ACC112 (cell line): ENCODE data around the gene IGFLR1.

Source experiments
- H2AFZ ChIP-seq: fragments of 200-600 bp; sonication (generic); one replicate; pipeline ENCODE4 v1.6.0; 2017; ENCODE audit warnings: antibody characterized with exemption, low read length; ENCODE audit not compliant: unreplicated experiment
- H3K27ac ChIP-seq: fragments of 200-600 bp; sonication (generic); 2 replicates; pipeline ENCODE4 v1.5.1; 2014; ENCODE audit warnings: low read depth, mild to moderate bottlenecking, antibody characterized with exemption, low read length, moderate library complexity
- H3K27me3 ChIP-seq: fragments of 200-600 bp; sonication (generic); 2 replicates; pipeline ENCODE4 v1.6.1; 2014; ENCODE audit warnings: mild to moderate bottlenecking, antibody characterized with exemption, low read length, moderate library complexity, mixed read lengths; ENCODE audit not compliant: insufficient read depth
- H3K36me3 ChIP-seq: fragments of 200-600 bp; sonication (generic); 2 replicates; pipeline ENCODE4 v1.6.1; 2016; ENCODE audit warnings: mild to moderate bottlenecking, antibody characterized with exemption, low read length, moderate library complexity, mixed read lengths; ENCODE audit not compliant: insufficient read depth
- H3K4me1 ChIP-seq: fragments of 200-600 bp; sonication (generic); one replicate; pipeline ENCODE4 v1.6.1; 2016; ENCODE audit warnings: low read length, mixed read lengths; ENCODE audit not compliant: insufficient read depth, unreplicated experiment, control insufficient read depth
- H3K4me3 ChIP-seq: fragments of 200-600 bp; sonication (generic); 2 replicates; pipeline ENCODE4 v1.5.1; 2014; ENCODE audit warnings: mild to moderate bottlenecking, low read depth, low read length
- H3K79me2 ChIP-seq: fragments of 200-600 bp; sonication (generic); one replicate; pipeline ENCODE4 v1.6.0; 2016; ENCODE audit warnings: low read length; ENCODE audit not compliant: control insufficient read depth, unreplicated experiment, insufficient read depth

The IGFLR1 gene

DNA sequence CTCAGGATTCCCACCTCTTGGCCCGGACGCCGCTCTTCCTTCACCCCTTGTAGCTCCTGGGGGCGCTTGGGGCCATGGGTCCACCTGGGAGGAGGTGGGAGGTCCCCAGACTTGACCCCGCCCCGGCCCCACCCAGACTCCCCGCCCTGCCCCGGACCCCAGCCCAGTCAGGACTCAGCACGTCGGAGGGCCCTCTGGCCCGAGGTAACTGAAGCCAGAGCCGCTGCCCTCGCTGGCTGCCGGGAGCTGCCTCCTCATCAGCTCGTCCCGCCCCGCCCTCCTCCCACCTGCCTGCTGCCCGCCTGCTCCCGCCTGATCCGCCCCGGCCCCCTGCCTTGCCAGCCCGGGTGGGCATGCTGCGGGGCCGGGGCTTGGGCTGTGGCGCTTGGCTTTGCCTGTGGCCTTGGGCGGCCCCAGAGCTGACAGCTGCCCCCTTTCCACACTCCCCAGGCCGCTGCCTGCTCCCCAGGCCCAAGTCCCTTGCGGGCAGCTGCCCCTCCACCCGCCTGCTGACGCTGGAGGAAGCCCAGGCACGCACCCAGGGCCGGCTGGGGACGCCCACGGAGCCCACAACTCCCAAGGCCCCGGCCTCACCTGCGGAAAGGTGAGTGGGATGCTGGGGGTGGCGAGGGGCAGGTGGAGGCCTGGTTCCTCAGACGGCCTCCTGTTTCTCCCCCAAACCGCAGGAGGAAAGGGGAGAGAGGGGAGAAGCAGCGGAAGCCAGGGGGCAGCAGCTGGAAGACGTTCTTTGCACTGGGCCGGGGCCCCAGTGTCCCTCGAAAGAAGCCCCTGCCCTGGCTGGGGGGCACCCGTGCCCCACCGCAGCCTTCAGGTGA, 42.5 kb upstream of the IGFLR1 start:
- H3K27ac ChIP-seq = no peak overlapping the region
- no peak overlapping the region for H3K4me3 ChIP-seq
- no peaks in the 10 kb centered on the region for H3K36me3 ChIP-seq
- H3K79me2 ChIP-seq = no peaks in the 10 kb centered on the region
- no peaks in the 10 kb centered on the region for H3K27me3 ChIP-seq
- H3K4me1 ChIP-seq = no peaks in the 10 kb centered on the region
- no peak overlapping the region for H2AFZ ChIP-seq

DNA sequence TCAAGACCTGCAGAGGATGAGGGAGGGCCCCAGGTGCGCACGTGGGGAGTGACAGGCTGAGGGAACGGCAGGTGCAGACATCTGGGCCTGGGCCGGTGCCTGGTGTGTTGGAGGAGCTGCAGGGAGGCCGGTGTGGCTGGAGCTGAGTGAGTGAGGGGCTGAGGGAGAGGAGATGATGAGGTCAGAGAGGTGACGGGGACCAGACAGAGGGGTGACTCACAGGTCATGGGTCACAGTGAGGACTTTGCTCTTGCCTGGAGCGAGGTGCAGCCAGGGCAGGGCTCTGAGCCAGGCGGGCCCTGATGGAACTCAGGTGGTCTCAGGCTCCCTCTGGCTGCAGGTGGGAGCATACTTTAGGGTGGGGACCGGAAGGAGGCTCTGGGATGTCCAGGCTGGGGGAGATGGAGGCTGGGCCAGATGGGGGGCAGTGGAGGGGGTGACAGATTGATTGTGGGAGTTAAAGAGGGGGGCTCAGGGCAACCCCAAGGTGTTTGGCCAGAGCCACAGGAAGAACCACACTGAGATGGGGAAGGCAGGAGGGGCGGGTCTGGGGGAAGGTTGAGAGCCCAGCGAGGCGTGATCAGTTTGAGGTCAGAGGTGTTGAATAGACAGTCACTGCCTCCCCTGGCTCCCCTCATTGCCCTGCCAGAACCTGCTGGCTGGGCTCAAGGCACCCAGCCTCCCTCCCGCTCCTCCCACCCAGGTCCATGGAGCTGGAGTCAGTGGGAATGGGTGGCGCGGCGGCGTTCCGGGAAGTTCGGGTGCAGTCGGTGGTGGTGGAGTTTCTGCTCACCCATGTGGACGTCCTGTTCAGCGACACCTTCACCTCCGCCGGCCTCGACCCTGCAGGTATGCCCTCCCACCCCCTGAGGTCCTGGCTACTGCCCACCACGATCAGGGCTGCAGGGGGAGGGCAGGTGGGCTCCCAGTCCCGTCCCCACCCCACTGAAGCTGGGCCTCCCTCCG, 41.5 kb upstream of the IGFLR1 start:
- H3K4me3 ChIP-seq = no peak overlapping the region
- H3K79me2 ChIP-seq = no peaks in the 10 kb centered on the region

DNA sequence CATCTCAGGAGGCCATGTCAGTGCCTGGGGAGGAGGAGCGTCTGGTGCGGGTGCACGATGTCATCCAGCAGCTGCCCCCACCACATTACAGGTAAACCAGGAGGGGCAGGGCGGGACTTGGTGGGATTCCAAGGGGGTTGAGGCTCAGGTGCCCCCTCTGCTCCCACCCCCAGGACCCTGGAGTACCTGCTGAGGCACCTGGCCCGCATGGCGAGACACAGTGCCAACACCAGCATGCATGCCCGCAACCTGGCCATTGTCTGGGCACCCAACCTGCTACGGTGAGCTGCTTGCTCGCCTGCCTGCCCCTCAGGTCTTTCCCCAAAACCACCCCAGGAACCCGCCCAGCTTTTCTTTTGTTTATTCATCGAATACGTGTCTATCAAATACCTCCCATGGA, 40.3 kb upstream of the IGFLR1 start:
- H3K27ac ChIP-seq = no peak overlapping the region
- no peaks in the 10 kb centered on the region for H3K79me2 ChIP-seq
- no peak overlapping the region for H3K4me3 ChIP-seq
- H3K27me3 ChIP-seq = no peaks in the 10 kb centered on the region
- no peaks in the 10 kb centered on the region for H3K36me3 ChIP-seq
- H2AFZ ChIP-seq = no peak overlapping the region
- no peaks in the 10 kb centered on the region for H3K4me1 ChIP-seq

More for the DNA sequence above, 41.5 kb upstream of the IGFLR1 start:
- no peaks in the 10 kb centered on the region for H3K36me3 ChIP-seq
- H3K27me3 ChIP-seq = no peaks in the 10 kb centered on the region
- no peak overlapping the region for H3K27ac ChIP-seq
- no peak overlapping the region for H2AFZ ChIP-seq
- no peaks in the 10 kb centered on the region for H3K4me1 ChIP-seq

DNA sequence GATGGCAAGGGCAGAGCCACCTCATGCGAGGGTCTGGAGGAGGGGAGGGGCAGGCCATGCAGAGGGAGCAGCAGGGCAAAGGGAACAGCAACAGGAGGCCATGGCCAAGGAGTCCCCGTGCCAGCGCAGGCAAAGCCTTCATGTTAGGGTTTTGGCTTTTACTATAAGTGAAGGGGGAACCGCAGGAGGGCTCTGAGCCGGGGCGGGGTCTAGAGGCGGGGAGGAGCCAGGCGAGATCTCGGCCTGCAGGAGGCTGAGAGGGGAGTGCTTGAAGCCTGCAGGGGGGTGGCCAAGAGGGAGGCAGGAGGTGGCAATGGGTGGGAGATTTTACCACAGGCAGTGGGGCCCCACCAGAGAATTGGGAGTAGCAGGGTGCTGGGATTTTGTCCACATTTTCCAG, 39.4 kb upstream of the IGFLR1 start:
- no peak overlapping the region for H2AFZ ChIP-seq
- H3K4me3 ChIP-seq = no peak overlapping the region
- H3K27me3 ChIP-seq = no peaks in the 10 kb centered on the region
- H3K79me2 ChIP-seq = no peaks in the 10 kb centered on the region
- no peak overlapping the region for H3K27ac ChIP-seq
- H3K4me1 ChIP-seq = no peaks in the 10 kb centered on the region
- no peaks in the 10 kb centered on the region for H3K36me3 ChIP-seq

DNA sequence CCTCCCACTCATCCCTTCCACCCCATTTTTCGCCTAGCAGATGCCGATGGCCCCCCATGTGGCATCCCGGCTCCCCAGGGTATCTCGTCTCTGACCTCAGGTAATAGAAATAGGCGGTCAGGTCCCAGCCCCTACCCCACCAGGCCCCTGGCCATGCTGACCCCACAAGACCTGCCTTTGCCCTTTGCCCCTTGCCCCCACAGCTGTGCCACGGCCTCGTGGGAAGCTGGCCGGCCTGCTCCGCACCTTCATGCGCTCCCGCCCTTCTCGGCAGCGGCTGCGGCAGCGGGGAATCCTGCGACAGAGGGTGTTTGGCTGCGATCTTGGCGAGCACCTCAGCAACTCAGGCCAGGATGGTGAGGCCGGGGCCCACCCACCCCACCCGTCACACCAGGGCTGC, 38.5 kb upstream of the IGFLR1 start:
- H3K4me3 ChIP-seq = no peak overlapping the region
- no peak overlapping the region for H3K27ac ChIP-seq
- no peaks in the 10 kb centered on the region for H3K36me3 ChIP-seq
- no peaks in the 10 kb centered on the region for H3K27me3 ChIP-seq
- no peak overlapping the region for H2AFZ ChIP-seq
- no peaks in the 10 kb centered on the region for H3K4me1 ChIP-seq
- H3K79me2 ChIP-seq = no peaks in the 10 kb centered on the region

DNA sequence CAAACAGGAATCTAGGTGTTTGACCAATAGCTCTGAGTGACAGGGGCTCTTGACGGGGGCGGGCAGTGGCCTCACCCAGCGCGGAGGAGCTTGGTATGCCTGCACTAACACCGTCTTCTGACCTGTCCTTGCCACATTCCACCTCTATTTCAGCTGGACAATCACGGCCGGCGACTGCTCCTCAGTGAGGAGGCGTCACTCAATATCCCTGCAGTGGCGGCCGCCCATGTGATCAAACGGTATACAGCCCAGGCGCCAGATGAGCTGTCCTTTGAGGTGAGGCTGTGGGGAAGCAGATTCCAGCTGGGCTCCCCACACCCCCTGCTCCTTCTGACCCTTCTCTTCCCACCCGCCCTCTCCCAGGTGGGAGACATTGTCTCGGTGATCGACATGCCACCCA, 37.8 kb upstream of the IGFLR1 start:
- no peaks in the 10 kb centered on the region for H3K36me3 ChIP-seq
- no peak overlapping the region for H2AFZ ChIP-seq
- H3K4me3 ChIP-seq = no peak overlapping the region

DNA sequence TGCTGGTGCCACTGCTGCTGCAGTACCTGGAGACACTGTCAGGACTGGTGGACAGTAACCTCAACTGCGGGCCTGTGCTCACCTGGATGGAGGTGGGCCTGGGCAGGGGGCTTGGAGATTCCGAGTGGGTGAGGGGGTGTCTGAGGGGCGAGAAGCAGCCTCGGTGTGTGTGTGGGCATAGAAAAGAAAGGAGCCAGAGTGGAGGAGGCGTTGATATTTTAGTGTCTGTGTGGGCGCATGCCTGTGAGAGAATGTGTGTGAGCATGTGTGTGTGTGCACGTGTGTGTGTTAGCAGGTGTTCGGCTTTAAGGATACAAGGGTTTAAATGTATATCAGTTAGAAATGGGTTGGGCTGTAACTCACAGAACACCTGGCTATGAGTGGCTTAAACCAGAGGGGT, 36.8 kb upstream of the IGFLR1 start:
- Histone ChIP-seq H2AFZ (no peak overlapping the region), H3K27me3 (no peaks in the 10 kb centered on the region), H3K4me1 (no peaks in the 10 kb centered on the region), H3K36me3 (no peaks in the 10 kb centered on the region), H3K27ac (no peak overlapping the region), H3K79me2 (no peaks in the 10 kb centered on the region), H3K4me3 (no peak overlapping the region)

More for the DNA sequence above, 37.8 kb upstream of the IGFLR1 start:
- Histone ChIP-seq H3K4me1 (no peaks in the 10 kb centered on the region), H3K79me2 (no peaks in the 10 kb centered on the region), H3K27ac (no peak overlapping the region), H3K27me3 (no peaks in the 10 kb centered on the region)

DNA sequence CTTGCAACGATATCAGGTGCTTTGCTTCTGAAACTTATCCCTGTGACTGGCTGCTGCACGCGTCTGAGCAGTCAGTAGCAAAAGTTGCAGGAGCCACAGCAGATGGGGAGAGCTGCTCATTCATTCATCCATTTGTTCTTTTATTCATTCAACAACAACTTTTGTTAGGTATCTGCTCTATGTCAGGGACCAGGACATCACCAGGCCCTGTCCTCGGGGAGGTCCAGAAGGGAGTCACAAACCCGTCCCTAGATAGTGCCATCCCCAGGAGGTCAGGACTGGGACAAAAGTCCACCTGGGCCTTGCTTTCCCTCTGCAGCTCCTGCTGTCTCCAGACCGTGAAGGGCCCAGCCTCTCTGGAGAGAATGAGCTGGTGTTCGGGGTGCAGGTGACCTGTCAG, 35.7 kb upstream of the IGFLR1 start:
- H2AFZ ChIP-seq = no peak overlapping the region
- no peaks in the 10 kb centered on the region for H3K36me3 ChIP-seq
- H3K79me2 ChIP-seq = no peaks in the 10 kb centered on the region
- no peaks in the 10 kb centered on the region for H3K27me3 ChIP-seq
- no peak overlapping the region for H3K4me3 ChIP-seq
- H3K27ac ChIP-seq = no peak overlapping the region
- H3K4me1 ChIP-seq = no peaks in the 10 kb centered on the region

DNA sequence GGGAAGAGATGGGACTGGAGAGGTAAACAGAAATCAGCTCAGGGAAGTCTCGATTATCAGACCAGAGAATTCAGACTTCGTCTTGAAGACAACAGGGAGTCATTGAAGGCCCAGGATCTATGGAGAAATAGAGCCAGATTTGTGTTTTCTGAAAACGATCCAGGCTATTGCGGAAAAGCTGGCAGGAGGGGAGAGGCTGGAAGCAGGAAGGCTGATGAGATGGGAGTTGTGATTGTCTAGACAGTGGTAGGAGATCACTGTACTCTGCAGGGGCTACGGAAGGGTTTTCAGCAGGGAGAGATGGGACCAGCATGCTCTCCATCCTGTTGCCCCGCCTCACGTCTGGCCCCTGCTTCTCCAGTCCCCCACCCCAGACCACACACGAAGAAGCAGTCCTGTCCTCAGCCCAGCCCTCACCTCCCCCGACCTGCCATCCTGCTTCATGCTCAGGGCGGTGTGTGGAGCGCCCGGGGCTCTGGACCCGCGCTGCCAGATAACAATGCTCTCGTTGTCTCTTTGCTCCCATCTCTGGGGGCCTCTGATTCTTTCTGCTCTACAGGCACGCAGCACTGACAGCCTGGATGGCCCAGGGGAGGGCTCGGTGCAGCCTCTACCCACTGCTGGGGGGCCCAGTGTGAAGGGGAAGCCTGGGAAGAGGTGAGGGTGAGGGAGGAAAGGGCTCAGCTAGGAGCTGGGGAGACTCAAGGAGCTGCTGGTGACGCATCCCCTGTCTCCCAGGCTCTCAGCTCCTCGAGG, 35.0 kb upstream of the IGFLR1 start:
- Histone ChIP-seq H3K27ac (no peak overlapping the region), H3K36me3 (no peaks in the 10 kb centered on the region), H3K27me3 (no peaks in the 10 kb centered on the region), H3K79me2 (no peaks in the 10 kb centered on the region), H3K4me3 (no peak overlapping the region), H2AFZ (no peak overlapping the region), H3K4me1 (no peaks in the 10 kb centered on the region)

DNA sequence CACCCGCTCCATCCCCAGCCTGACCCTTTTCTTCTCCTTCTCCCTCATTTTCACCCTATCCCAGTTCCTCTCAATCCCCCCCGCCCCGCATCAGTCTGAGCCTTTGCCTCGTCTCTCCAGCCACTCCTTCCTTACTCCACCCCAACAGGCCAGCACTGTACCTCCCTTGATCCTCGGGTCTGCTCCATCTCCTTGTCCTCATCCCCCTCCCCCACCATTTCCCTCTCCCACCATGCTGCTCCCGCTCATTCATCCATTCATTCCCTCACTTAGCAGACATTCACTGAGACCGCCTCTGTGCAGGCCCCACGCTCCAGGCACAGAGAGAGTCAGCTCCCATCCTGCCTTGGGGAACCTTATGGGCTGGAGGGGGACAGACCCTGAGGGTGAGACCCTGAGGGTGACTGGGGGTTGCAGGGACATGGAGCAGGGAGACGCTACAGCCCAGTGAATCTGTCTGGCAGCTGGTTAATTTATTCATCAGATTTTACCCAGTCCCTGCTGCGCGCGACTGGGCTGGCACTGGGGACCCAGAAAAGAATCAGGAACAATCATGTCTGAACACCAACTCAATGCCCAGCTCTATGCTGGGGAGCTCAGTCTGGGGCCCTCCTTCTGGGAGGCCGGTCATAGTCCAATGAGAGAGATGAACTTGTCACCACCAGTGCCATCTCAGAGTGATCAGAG, 34.0 kb upstream of the IGFLR1 start:
- H3K4me1 ChIP-seq = no peaks in the 10 kb centered on the region
- no peaks in the 10 kb centered on the region for H3K27me3 ChIP-seq
- no peak overlapping the region for H2AFZ ChIP-seq
- H3K79me2 ChIP-seq = no peaks in the 10 kb centered on the region
- no peak overlapping the region for H3K27ac ChIP-seq
- H3K36me3 ChIP-seq = no peaks in the 10 kb centered on the region
- peak overlapping the region; percentile 77 for H3K4me3 ChIP-seq
